MM.1S (cell line): ENCODE measurements around the gene NIPAL4.

Experiments used
- DNase-seq: peaks from one replicate; pipeline ENCODE4 v3.0.0-alpha.2; 2015
- H2AFZ ChIP-seq: fragments of 300-600 bp; sonication (generic); 2 replicates; pipeline ENCODE4 v1.6.0; 2016; ENCODE audit warnings: antibody characterized with exemption, low read length
- H3F3A ChIP-seq: fragments of 300-600 bp; sonication (generic); 2 replicates; pipeline ENCODE4 v1.6.1; 2016; ENCODE audit warnings: mild to moderate bottlenecking, antibody characterized with exemption, low read length, moderate library complexity, mixed read lengths; ENCODE audit not compliant: insufficient read depth
- H3K27ac ChIP-seq: fragments of 300-600 bp; sonication (generic); 2 replicates; pipeline ENCODE4 v1.5.1; 2016; ENCODE audit warnings: mild to moderate bottlenecking, low read length
- H3K27me3 ChIP-seq: fragments of 300-600 bp; sonication (generic); replicated peaks from 2 replicates; pipeline ENCODE4 v1.6.0; 2016; ENCODE audit warnings: low read length; ENCODE audit not compliant: insufficient read depth
- H3K36me3 ChIP-seq: fragments of 300-600 bp; sonication (generic); replicated peaks from 2 replicates; pipeline ENCODE4 v1.6.1; 2016; ENCODE audit warnings: mild to moderate bottlenecking, low read length, mixed read lengths; ENCODE audit not compliant: insufficient read depth
- H3K4me1 ChIP-seq: fragments of 300-600 bp; sonication (generic); 2 replicates; pipeline ENCODE4 v1.6.1; 2016; ENCODE audit warnings: low read length, mixed read lengths
- H3K4me2 ChIP-seq: fragments of 300-600 bp; sonication (generic); 2 replicates; pipeline ENCODE4 v1.6.0; 2016; ENCODE audit warnings: low read depth, low read length
- H3K4me3 ChIP-seq: fragments of 300-600 bp; sonication (generic); 2 replicates; pipeline ENCODE4 v1.5.1; 2016; ENCODE audit warnings: low read length, mixed read lengths
- H3K79me2 ChIP-seq: fragments of 300-600 bp; sonication (generic); 2 replicates; pipeline ENCODE4 v1.6.1; 2016; ENCODE audit warnings: mixed run types, low read length, mixed read lengths
- H3K9ac ChIP-seq: fragments of 300-600 bp; sonication (generic); 2 replicates; pipeline ENCODE4 v1.6.1; 2016; ENCODE audit warnings: low read length, mixed read lengths
- H3K9me2 ChIP-seq: fragments of 300-600 bp; sonication (generic); replicated peaks from 2 replicates; pipeline ENCODE4 v1.6.1; 2016; ENCODE audit warnings: mild to moderate bottlenecking, low read length, mixed read lengths; ENCODE audit not compliant: insufficient read depth
- H3K9me3 ChIP-seq: fragments of 300-600 bp; sonication (generic); replicated peaks from 2 replicates; pipeline ENCODE4 v1.6.1; 2016; ENCODE audit warnings: mild to moderate bottlenecking, low read length, mixed read lengths; ENCODE audit not compliant: insufficient read depth
- H4K20me1 ChIP-seq: fragments of 300-600 bp; sonication (generic); 2 replicates; pipeline ENCODE4 v1.6.1; 2016; ENCODE audit warnings: mild to moderate bottlenecking, low read length, moderate library complexity, mixed read lengths; ENCODE audit not compliant: insufficient read depth
- CTCF ChIP-seq: fragments of 300-600 bp; sonication (generic); IDR thresholded peaks from 2 replicates; pipeline ENCODE4 v1.5.1; 2016; ENCODE audit warnings: antibody characterized with exemption, low read length, mixed read lengths
- EZH2 ChIP-seq: fragments of 300-600 bp; sonication (generic); optimal IDR thresholded peaks from 2 replicates; pipeline ENCODE3; 2017; ENCODE audit warnings: low read depth, mild to moderate bottlenecking, antibody characterized with exemption, low read length, mixed read lengths
- EZH2phosphoT487 ChIP-seq: fragments of 300-600 bp; sonication (generic); IDR thresholded peaks from 2 replicates; pipeline ENCODE4 v1.6.1; 2018; ENCODE audit warnings: antibody characterized with exemption, low read length

The NIPAL4 gene

GRCh38 chr5:157469687-157470086 is 9.7 kb downstream of the NIPAL4 start:
- Histone ChIP-seq H3K4me1 (no peaks in the 10 kb centered on the region), H3K9ac (no peak overlapping the region), H2AFZ (no peak overlapping the region), H3K4me2 (no peak overlapping the region), H3K27ac (no peak overlapping the region), H3K36me3 (no peaks in the 10 kb centered on the region), H3K9me2 (no peaks in the 10 kb centered on the region), H4K20me1 (no peaks in the 10 kb centered on the region), H3K79me2 (no peaks in the 10 kb centered on the region), H3K9me3 (no peaks in the 10 kb centered on the region), H3F3A (no peaks in the 10 kb centered on the region), H3K27me3 (no peaks in the 10 kb centered on the region), H3K4me3 (no peak overlapping the region)
- TF ChIP-seq CTCF = no peak
- no peak for TF ChIP-seq EZH2phosphoT487
- TF ChIP-seq EZH2 = no peak
- no peak for DNase-seq

- Histone ChIP-seq H3K79me2 (no peaks in the 10 kb centered on the region), H3K27me3 (no peaks in the 10 kb centered on the region), H3K4me3 (no peak overlapping the region), H3K4me1 (no peaks in the 10 kb centered on the region), H4K20me1 (no peaks in the 10 kb centered on the region), H2AFZ (no peak overlapping the region), H3K27ac (no peak overlapping the region), H3K4me2 (no peak overlapping the region), H3K9ac (no peak overlapping the region), H3K9me3 (no peaks in the 10 kb centered on the region), H3K36me3 (no peaks in the 10 kb centered on the region), H3F3A (no peaks in the 10 kb centered on the region), H3K9me2 (no peaks in the 10 kb centered on the region)
- TF ChIP-seq CTCF = no peak
- TF ChIP-seq EZH2 = no peak
- TF ChIP-seq EZH2phosphoT487 = no peak
- DNase-seq = no peak
Measured at GRCh38 chr5:157470631-157471030, 10.6 kb downstream of the NIPAL4 start.

- no peaks in the 10 kb centered on the region for H3K36me3 ChIP-seq
- peak; percentile 27 for DNase-seq
- H3K4me1 ChIP-seq = no peaks in the 10 kb centered on the region
- H3K79me2 ChIP-seq = no peaks in the 10 kb centered on the region
- H2AFZ ChIP-seq = no peak overlapping the region
- H3K27ac ChIP-seq = no peak overlapping the region
- H3K9me3 ChIP-seq = no peaks in the 10 kb centered on the region
- TF ChIP-seq CTCF (peak; percentile 62), EZH2phosphoT487 (no peak), EZH2 (no peak)
- no peak overlapping the region for H3K4me3 ChIP-seq
- no peaks in the 10 kb centered on the region for H4K20me1 ChIP-seq
- no peaks in the 10 kb centered on the region for H3K9me2 ChIP-seq
- H3K4me2 ChIP-seq = no peak overlapping the region
- no peak overlapping the region for H3K9ac ChIP-seq
- no peaks in the 10 kb centered on the region for H3K27me3 ChIP-seq
- H3F3A ChIP-seq = no peaks in the 10 kb centered on the region
Measured at GRCh38 chr5:157471709-157472108, 11.7 kb downstream of the NIPAL4 start.
